HCT116 (cell line): Measurements from ENCODE around the gene NOP14. TPM values are rescaled to one million over a fixed set of nuclear protein-coding genes. Genes with fewer than 3 reads are reported as not detected.

ENCODE experiments used
- ATAC-seq: fragments of 200-7000 bp; cut with Tn5 transposase; 2 replicates; pipeline ENCODE4 v1.9.1; 2020; ENCODE audit warnings: mild to moderate bottlenecking, moderate library complexity
- BruUV-seq: library from RNA; stranded (reverse); fragments of 400-500 nt; replicated peaks from 2 replicates; lab custom pipeline; 2021; lab: Mats Ljungman, UMichigan
- CTCF ChIA-PET: fragments of 300-600 bp; sonication (Branson Sonifier 250); formaldehyde crosslinking; loops from one replicate; lab custom pipeline; 2021; ENCODE audit warnings: antibody characterized with exemption; lab: Charles Lee
- POLR2A ChIA-PET: fragments of 300-600, 350-600 bp; sonication (Branson Sonifier 250); formaldehyde crosslinking; loops from one replicate; lab custom pipeline; 2021; ENCODE audit warnings: antibody characterized with exemption; lab: Charles Lee
- RAD21 ChIA-PET, 2 experiments: fragments of 300-600 bp; sonication (Branson Sonifier 250); formaldehyde crosslinking; loops; one replicate each; lab custom pipeline; 2023; ENCODE audit warnings: low total read pairs in 2 of 2; ENCODE audit not compliant: uncharacterized antibody in 2 of 2, unreplicated experiment in 2 of 2, low non-redundant PET in 1 of 2; lab: Charles Lee
- DNase-seq: peaks from one replicate; pipeline ENCODE4 v3.0.0-alpha.2; 2010; ENCODE audit warnings: low read depth, low spot score
- H2AFZ ChIP-seq: fragments of 200-600 bp; shearing (Covaris generic), sonication (generic); 2 replicates; pipeline ENCODE4 v1.6.1; 2017; ENCODE audit warnings: low read depth, mixed run types, mixed read lengths, antibody characterized with exemption, low read length; ENCODE audit not compliant: poor library complexity, severe bottlenecking
- H3K27ac ChIP-seq: 2 replicates; pipeline ENCODE4 v1.5.1; 2012; ENCODE audit warnings: low read depth, low read length
- H3K27me3 ChIP-seq: fragments of 200-600 bp; sonication (generic); 2 replicates; pipeline ENCODE4 v1.6.1; 2016; ENCODE audit warnings: mixed run types, low read length, mixed read lengths; ENCODE audit not compliant: insufficient read depth
- H3K36me3 ChIP-seq, 2 experiments: fragments of 200-500 bp in 1 of 2; fragments of 200-600 bp in 1 of 2; sonication (Bioruptor generic) in 1 of 2; sonication (generic) in 1 of 2; 2 replicates each; pipeline versions ENCODE4 v1.5.1 to v1.6.1; 2014 to 2016; ENCODE audit warnings: low read length in 2 of 2, inconsistent platforms in 1 of 2, mixed read lengths in 1 of 2, mixed run types in 1 of 2; ENCODE audit not compliant: insufficient read depth in 2 of 2, control insufficient read depth in 1 of 2
- H3K4me1 ChIP-seq, 2 experiments: fragments of 200-600 bp in 1 of 2; sonication (generic) in 1 of 2; 2 replicates each; pipeline versions ENCODE4 v1.5.1 to v1.6.1; 2012 to 2017; ENCODE audit warnings: low read length in 2 of 2, inconsistent platforms in 1 of 2, mild to moderate bottlenecking in 1 of 2, mixed read lengths in 1 of 2, mixed run types in 1 of 2, moderate library complexity in 1 of 2; ENCODE audit not compliant: insufficient read depth in 2 of 2, control insufficient read depth in 1 of 2
- H3K4me2 ChIP-seq: fragments of 200-600 bp; sonication (generic); 2 replicates; pipeline ENCODE4 v1.6.1; 2017; ENCODE audit warnings: mixed run types, low read length, mixed read lengths
- H3K4me3 ChIP-seq, 2 experiments: fragments of 200-600 bp in 1 of 2; sonication (generic) in 1 of 2; replicated peaks in 1 of 2; 2 replicates each; pipeline ENCODE4 v1.5.1; 2011 to 2016; ENCODE audit warnings: low read length in 2 of 2, control low read depth in 1 of 2, low read depth in 1 of 2, mild to moderate bottlenecking in 1 of 2, mixed read lengths in 1 of 2, mixed run types in 1 of 2
- H3K79me2 ChIP-seq: fragments of 200-600 bp; sonication (generic); 2 replicates; pipeline ENCODE4 v1.6.1; 2017; ENCODE audit warnings: mild to moderate bottlenecking, mixed run types, low read length, moderate library complexity, mixed read lengths; ENCODE audit not compliant: insufficient read depth
- H3K9ac ChIP-seq: fragments of 200-600 bp; sonication (generic); 2 replicates; pipeline ENCODE4 v1.6.1; 2016; ENCODE audit warnings: low read length, mixed read lengths
- H3K9me2 ChIP-seq: fragments of 200-600 bp; sonication (generic), shearing (Covaris generic); 2 replicates; pipeline ENCODE4 v1.6.1; 2017; ENCODE audit warnings: mixed run types, mild to moderate bottlenecking, moderate library complexity; ENCODE audit not compliant: insufficient read depth
- H3K9me3 ChIP-seq, 2 experiments: fragments of 200-500 bp in 1 of 2; fragments of 200-600 bp in 1 of 2; sonication (Bioruptor generic) in 1 of 2; sonication (generic) in 1 of 2; 2 replicates each; pipeline ENCODE4 v1.6.1; 2014 to 2017; ENCODE audit warnings: low read length in 2 of 2, mixed read lengths in 2 of 2, inconsistent platforms in 1 of 2, low read depth in 1 of 2, mild to moderate bottlenecking in 1 of 2, mixed run types in 1 of 2, moderate library complexity in 1 of 2; ENCODE audit not compliant: control insufficient read depth in 1 of 2, insufficient read depth in 1 of 2
- H4K20me1 ChIP-seq: fragments of 200-600 bp; sonication (generic), shearing (Covaris generic); 2 replicates; pipeline ENCODE4 v1.6.1; 2017; ENCODE audit warnings: mixed run types, mild to moderate bottlenecking, moderate library complexity; ENCODE audit not compliant: insufficient read depth
- CTCF ChIP-seq, 3 experiments: fragments of 200-600 bp in 1 of 3; sonication (generic) in 1 of 3; IDR thresholded peaks in 2 of 3; conservative IDR thresholded peaks in 1 of 3; 2 replicates each; pipeline ENCODE4 v1.5.1; 2012 to 2017; ENCODE audit warnings: low read depth in 2 of 3, low read length in 2 of 3, antibody characterized with exemption in 1 of 3, borderline replicate concordance in 1 of 3, control low read depth in 1 of 3, mild to moderate bottlenecking in 1 of 3, mixed read lengths in 1 of 3, mixed run types in 1 of 3, moderate library complexity in 1 of 3; ENCODE audit not compliant: insufficient read depth in 1 of 3
- MAX ChIP-seq: IDR thresholded peaks from 2 replicates; pipeline ENCODE4 v1.6.1; 2012
- POLR2AphosphoS5 ChIP-seq: IDR thresholded peaks from 2 replicates; pipeline ENCODE4 v1.6.1; 2011; ENCODE audit warnings: mild to moderate bottlenecking, low read depth, low read length, moderate library complexity
- SIN3A ChIP-seq: IDR thresholded peaks from 2 replicates; pipeline ENCODE4 v1.6.1; 2012; ENCODE audit warnings: low read depth
- intact Hi-C: fragments of 100-400 bp; cut with micrococcal nuclease; formaldehyde crosslinking; loops from 2 replicates; pipeline ENCODE4 v1.10.0; 2022
- total RNA-seq: library from RNA; stranded (reverse); gene quantifications from one replicate; pipeline ENCODE4 v1.2.1, GENCODE V29; 2021; ENCODE audit not compliant: unreplicated experiment

Gene NOP14
- total RNA-seq, 1 experiment from 2014 or later: 67.3 TPM

GRCh38 chr4:2931512-2932301, 31.5 kb downstream of the NOP14 start:
- Histone ChIP-seq H3K4me3 (no peak overlapping the region), H3K27me3 (no peaks in the 10 kb centered on the region), H3K9me3 (no peaks in the 10 kb centered on the region), H3K9me2 (no peaks in the 10 kb centered on the region), H3K9ac (no peak overlapping the region), H3K4me1 (peaks cover 11 to 26% of the 10 kb centered on the region in 2 experiments), H4K20me1 (peaks cover under 1% of the 10 kb centered on the region; the same call in 1 of the 2 replicates), H2AFZ (no peak overlapping the region), H3K4me2 (no peak overlapping the region), H3K79me2 (peaks cover 36% of the 10 kb centered on the region), H3K27ac (no peak overlapping the region; the same call in 1 of the 2 replicates), H3K36me3 (peaks cover 4 to 31% of the 10 kb centered on the region in 2 experiments; a peak in 2 of 4 replicates)
- POLR2A ChIA-PET: no interaction called here
- TF ChIP-seq POLR2AphosphoS5 (0 out of 2 replicates have a peak, but pooled peaks have one; percentile 17), MAX (no peak)
- CTCF ChIA-PET: no interaction called here
- BruUV-seq: no TSS peak
- ATAC-seq: no peak
- RAD21 ChIA-PET: no interaction called here
- DNase-seq: no peak
- intact Hi-C loops: no loop called here

GRCh38 chr4:2930758-2931511, 32.3 kb downstream of the NOP14 start:
- BruUV-seq: no TSS peak
- H3K9ac ChIP-seq: no peak overlapping the region
- H3K9me2 ChIP-seq: no peaks in the 10 kb centered on the region
- H3K79me2 ChIP-seq: peaks cover 34% of the 10 kb centered on the region
- peaks cover 4 to 31% of the 10 kb centered on the region in 2 experiments; a peak in 2 of 4 replicates for H3K36me3 ChIP-seq
- DNase-seq: no peak
- intact Hi-C loops: no loop called here
- CTCF ChIA-PET: interaction anchor here (0.6 kb wide), 1 partner anchor 167 kb away, joined by 3 read pairs; no protein-coding TSS in a partner anchor
- no peak overlapping the region for H3K4me2 ChIP-seq
- H4K20me1 ChIP-seq: no peaks in the 10 kb centered on the region
- no peak for TF ChIP-seq SIN3A
- peak in 2 of 3 experiments; percentile 41 to 44; a peak in 4 of 6 replicates for TF ChIP-seq CTCF (IDR thresholded peaks at IDR 0.05 in 2 of 3, conservative IDR thresholded peaks at IDR 0.05 in 1 of 3; ENCODE audit: borderline replicate concordance in 1 of 3, insufficient read depth in 1 of 3, low read depth in 2 of 3, low read length in 2 of 3)
- TF ChIP-seq, all 23 proteins: peak for 1
- Histone ChIP-seq H3K4me1 (peaks cover 4 to 19% of the 10 kb centered on the region in 2 experiments), H3K4me3 (no peak overlapping the region), H3K27ac (no peak overlapping the region; the same call in 1 of the 2 replicates), H2AFZ (no peak overlapping the region), H3K27me3 (no peaks in the 10 kb centered on the region), H3K9me3 (no peaks in the 10 kb centered on the region)
- POLR2A ChIA-PET: no interaction called here
- RAD21 ChIA-PET: no interaction called here
- ATAC-seq: peak; percentile 43
